Cardiac septum (tissue), 1 donor: Measurements from ENCODE around the gene PRKCB. TPM values are rescaled to one million over a fixed set of nuclear protein-coding genes. Genes with fewer than 3 reads are reported as not detected.

ENCODE experiments used
- DNase-seq: peaks from one replicate; pipeline ENCODE4 v3.0.0-alpha.2; 2020; ENCODE audit warnings: low spot score
- intact Hi-C: fragments of 100-400 bp; cut with DNase I; formaldehyde crosslinking; loops from one replicate; pipeline ENCODE4 v1.14.0; 2022
- total RNA-seq: library from RNA; stranded (reverse); fragmentation: NEBNext Ultra II Directional; extraction: Animal tissue kit (Norgen Biotek cat#: 25700); gene quantifications from one replicate; pipeline ENCODE4 v1.2.1, GENCODE V29; 2021
- donor health status: DM: no; HTN: no; CAD: no.

The PRKCB gene
- total RNA-seq, 1 donor from 2014 or later: 2.3 TPM

DNA sequence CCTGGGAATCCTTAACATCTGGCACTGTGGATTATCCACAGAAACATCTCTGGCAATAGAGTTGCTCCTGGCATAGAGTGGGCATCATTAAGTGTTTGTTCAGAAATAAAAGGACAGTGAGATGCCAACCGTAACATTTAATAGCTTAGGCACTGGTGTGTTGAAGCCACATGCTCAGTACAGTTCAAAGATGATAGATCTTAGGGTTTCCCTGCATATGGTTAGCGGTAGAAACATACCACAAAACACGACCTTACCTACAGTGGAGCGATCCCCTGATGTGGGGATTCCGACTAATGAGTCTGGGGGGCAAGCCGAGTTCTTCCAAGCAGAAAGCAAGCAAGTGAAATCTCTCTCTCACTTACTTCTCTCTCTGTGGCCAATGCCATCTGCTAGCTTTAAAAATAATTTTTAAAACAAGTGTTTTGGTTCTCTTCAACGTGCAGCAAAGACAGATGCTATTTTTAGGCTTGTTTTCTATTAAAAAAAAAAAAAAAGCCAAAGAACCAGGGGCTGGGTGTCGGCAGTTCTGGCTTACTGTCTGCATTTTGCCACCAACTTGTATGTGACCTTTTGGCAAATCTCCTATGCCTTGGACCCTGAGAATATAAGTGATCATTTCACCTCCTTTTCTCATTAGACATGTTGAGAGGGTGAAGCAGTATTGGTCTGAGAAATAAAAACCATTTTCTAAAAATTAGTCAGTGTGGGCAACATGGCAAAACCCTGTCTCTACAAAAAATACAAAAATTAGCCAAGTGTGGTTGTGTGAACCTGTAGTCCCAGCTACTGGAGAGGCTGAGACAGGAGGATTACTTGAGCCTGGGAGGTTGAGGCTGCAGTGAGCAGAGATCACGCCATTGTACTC lies 331.1 kb downstream of the PRKCB start:
- intact Hi-C loops: no loop called here
- no peak for DNase-seq

- intact Hi-C loops: no loop called here
Measured at GRCh38 chr16:24168856-24169255, 333.1 kb downstream of the PRKCB start.

DNA sequence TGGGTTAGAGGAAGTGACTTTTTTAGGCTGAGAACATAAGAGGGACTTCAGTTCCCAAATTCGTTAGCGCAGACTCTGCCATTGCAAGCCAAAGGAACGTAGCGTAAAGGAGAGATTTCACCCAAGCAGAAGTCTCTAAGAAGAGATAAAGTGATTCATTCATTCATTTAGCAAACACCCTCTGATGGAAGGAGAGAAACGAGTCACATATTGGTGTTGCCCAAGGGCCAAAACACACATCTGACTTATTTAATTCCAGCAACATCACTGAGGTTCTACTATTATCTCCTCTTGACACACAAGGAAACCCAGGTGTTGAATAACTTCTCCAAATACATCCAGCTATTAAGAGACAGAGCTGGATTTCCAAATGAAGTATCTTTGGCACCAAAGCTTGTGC lies 334.6 kb downstream of the PRKCB start:
- intact Hi-C loops: no loop called here

More at GRCh38 chr16:24168856-24169255, 333.1 kb downstream of the PRKCB start:
- DNase-seq: no peak

GRCh38 chr16:24174504-24174903 lies 338.7 kb downstream of the PRKCB start:
- intact Hi-C loops: no loop called here
- no peak for DNase-seq

More for the DNA sequence above, 334.6 kb downstream of the PRKCB start:
- DNase-seq: no peak

GRCh38 chr16:24174957-24175356 lies 339.2 kb downstream of the PRKCB start:
- DNase-seq: no peak
- intact Hi-C loops: no loop called here

DNA sequence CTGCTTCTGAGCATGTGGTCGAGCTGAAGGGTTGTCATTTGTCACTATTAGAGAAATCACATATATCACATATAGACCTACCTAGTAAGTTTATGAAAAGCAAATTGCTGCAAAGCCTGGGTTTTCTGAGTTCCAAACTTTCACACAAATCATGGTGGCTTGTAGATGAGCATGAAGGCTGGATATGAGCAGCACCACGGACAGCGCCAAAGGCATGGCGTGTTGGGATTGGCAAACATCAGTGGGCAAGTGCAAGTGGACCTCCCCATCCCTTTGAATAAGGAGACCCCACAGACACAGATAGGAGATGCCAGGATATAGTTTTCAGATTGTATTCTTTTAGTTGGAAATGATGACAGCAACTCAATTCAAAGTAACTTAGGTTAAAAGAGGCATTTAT lies 342.7 kb downstream of the PRKCB start:
- intact Hi-C loops: no loop called here
- no peak for DNase-seq

- intact Hi-C loops: no loop called here
- no peak for DNase-seq
Measured at GRCh38 chr16:24180451-24180850, 344.7 kb downstream of the PRKCB start.

DNA sequence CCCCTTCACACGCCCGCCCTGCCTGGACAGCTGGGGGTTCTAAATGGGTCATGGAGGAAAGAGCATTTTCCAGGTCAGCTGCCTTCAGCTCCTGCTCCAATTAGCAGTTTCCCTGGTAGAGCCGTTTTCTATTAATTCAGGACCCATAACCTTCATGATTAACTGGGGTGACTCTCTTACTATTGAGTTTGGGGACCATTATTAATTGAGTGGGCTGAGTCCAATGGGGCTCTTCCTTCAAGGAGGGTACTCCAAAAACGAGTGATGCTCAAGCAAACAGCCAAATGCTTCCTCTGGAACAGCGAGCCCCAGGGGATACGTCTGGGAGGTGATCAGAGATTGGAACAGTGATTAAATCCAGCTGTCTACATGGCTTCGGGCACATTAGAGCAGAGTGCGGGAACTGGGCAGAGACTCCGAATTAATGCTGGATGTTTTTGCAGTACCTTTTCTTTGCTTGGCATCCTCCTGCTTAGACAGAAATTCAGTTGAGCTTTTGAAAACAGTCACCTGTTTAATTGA lies 352.3 kb downstream of the PRKCB start:
- DNase-seq: no peak
- intact Hi-C loops: no loop called here

DNA sequence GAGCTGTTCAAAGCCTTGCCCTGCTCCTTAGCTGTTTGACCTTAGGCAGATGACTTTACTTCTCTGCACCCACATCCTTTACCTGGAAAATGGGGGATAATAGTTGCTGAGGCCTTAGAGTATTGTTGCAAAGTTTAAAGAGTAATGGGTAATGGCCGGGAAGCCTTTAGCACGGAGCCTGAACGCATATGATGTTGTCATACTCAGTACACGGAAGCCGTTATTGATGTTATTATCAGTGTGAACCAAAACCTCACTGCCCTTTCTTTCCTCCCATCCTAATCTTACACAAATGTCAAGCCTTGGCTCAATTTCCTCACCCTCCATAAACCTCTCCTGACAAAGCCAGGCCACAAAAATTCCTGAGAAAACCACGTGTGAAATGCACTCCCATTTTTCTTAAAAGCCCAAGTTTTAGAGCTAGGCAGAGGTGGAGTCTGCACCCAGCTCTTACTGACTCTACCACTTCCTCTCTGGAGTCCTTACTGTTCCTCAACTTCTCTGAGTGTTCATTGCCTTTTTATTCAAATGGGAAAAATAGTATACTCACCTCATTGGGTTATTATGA lies 353.1 kb downstream of the PRKCB start:
- DNase-seq: no peak
- intact Hi-C loops: no loop called here

DNA sequence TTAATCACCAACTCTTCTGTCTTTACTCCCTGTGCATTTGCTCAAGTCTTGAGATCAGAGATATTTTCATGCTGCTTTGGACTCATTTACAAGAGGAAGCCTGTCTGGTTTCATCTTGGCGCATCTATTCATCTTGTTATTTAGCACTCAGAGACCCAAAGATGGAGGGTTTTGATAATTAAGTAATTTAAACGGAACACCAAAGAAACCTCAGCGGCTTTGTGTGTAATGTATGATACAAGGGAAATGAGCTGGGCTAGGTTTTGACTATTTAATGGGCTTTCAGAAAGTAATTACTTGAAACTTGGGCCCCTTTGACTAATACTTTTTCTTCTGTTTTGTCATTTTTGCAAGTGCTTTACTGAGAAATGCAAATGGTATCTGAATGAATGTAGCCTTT lies 354.2 kb downstream of the PRKCB start:
- intact Hi-C loops: no loop called here
- no peak for DNase-seq

- intact Hi-C loops: no loop called here
- no peak for DNase-seq
Measured at GRCh38 chr16:24191876-24192402, 356.2 kb downstream of the PRKCB start.

DNA sequence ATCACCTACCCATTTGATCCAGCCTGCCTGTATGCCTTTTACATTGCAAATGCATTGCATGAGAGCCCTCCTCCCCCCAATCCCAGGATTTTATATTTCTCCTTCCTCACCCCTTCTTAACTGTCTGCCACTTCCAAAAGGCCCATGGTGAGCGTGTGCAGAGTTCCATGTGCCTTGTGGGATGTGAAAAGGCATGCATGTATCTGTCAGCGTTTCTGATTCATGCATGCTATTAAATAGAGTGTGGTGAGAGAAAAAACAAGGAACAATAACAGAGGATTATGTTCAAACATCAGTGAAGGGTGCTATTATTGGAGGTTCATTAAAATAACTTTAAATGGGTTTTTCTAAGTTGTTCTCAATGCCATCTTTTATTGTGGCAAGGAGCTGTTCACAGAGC lies 359.4 kb downstream of the PRKCB start:
- intact Hi-C loops: no loop called here

DNA sequence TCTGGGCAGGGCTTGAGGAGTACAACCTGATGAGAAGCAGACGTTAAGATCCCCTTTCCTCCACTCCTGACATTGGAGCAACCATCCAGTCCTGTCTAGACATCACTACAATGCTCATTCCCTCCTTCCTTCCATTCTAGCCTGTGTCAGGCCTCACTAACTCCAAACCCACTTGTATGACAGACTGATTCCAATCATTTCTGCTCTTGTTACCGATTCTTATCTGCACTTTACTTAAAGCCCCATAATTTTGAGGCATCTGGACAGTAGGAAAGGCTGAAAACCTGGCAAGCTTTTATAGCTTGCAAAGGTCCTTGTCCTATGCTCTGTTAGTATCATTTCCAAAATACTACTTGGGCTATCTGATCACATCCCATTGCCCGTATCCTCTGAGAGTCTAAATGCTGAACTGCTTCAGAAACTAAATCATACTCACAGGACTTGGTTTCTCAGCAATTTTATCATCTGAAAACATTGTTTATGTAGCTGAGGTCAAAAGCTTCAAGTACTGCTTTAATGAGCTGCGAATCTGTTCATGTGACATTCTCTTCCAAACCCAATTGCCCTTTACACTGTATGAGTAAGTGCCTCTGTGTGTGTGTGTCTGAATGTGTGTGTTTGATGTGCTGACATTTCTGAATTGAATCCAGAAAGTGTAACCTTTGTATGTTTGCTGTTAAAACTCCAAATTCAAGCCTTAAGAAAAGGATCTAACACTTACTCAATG lies 363.2 kb downstream of the PRKCB start:
- no peak for DNase-seq
- intact Hi-C loops: no loop called here

More for the DNA sequence above, 359.4 kb downstream of the PRKCB start:
- DNase-seq: no peak

DNA sequence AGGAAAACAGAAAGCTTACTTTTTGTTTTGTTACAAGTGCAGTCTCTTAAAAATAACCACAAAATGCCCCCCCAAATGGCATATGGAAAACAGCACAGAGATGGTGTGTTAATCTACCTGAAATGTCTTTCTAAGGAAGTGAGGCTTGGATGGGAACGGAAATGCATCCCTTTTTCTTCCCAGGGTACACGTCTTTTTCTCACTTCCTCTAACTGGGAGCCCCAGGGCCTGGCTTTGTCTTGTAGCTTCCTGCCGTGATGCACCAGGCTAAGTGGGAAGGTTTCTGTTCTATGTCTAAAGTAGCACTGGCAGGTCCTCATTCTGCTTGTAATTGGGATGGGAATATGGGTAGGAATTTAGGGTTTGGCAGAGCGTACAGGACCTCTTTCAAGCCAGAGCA lies 367.9 kb downstream of the PRKCB start:
- DNase-seq: no peak
- intact Hi-C loops: no loop called here

- no peak for DNase-seq
- intact Hi-C loops: no loop called here
Measured at GRCh38 chr16:24204150-24204665, 368.4 kb downstream of the PRKCB start.

DNA sequence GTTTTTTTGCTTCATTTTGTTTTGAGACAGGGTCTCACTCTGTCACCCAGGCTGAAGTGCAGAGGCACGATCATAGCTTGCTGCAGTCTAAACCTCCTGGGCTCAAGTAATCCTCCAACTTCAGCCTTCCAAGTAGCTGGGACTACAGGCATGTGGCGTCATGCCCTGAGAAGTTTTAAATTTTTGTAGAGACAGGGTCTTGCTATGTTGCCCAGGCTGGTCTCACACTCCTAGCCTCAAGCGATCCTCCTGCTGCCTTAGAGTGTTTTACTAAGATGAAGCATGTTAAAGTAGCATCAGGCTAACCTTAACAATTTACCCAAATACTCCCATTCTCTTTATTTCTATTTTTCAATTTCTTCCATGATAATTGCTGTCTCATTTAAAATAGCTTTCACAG lies 371.1 kb downstream of the PRKCB start:
- DNase-seq: no peak
- intact Hi-C loops: no loop called here

DNA sequence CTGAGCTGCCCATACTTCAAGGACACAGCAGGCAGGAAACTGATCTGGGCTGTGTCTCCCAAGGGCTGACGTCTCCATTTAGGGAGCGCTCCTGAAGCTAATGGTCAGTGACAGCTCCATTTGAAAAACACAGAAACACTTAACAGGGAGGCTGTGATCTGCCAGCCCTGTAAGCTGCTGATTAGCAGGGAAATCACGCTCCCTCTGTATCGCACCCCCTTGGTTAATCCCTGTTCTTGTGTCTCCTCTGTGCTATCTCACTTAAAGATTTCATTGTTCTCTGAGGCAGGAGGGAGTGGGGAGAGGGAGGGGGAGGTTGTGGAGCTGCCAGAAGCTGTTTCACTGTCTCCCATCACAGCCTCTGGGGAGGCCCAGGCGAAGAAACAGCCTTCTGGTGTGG lies 372.9 kb downstream of the PRKCB start:
- intact Hi-C loops: no loop called here
- DNase-seq: no peak

GRCh38 chr16:24214992-24215391 lies 379.2 kb downstream of the PRKCB start:
- intact Hi-C loops: no loop called here
- DNase-seq: no peak

DNA sequence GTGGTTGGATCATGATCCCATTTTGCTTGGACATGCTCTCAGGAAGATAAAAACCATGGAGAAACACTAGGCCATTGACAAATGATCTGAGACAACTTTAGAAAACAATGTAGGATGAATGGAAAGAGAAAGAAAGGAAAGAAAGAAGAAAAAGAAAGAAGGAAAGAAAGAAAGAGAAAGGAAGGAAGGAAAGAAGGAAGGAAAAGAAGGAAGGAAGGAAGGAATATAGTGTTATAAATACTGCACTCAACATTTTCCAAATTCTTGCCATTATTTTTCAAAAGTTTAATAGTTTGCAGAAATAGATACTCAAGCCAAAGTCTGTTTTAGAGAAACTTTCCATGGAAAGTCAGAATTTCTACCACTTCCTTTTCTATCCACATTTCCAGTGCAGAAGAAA lies 381.2 kb downstream of the PRKCB start:
- intact Hi-C loops: no loop called here
- DNase-seq: no peak

DNA sequence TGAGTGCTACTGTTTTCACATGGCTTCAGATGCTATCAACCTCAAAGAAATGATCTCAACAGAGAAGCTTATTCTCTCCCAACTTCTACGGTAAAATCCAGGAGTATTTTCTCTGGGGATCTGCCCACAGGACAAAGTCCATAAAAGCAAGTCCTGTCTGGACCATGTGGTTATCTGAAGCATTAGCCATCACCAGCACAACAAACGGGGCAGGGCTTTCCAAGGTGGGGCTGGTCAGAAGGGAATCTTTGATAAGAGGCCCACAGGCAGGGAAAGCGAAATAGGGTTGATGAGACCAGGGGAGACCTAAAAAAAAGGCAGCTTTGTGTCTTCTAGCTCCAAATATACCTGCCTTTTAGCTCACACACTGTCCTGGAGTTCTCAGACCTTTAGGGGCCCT lies 381.7 kb downstream of the PRKCB start:
- DNase-seq: no peak
- intact Hi-C loops: no loop called here
